ENCODE measurements around the gene PPP1R15B.

Gene PPP1R15B

DNA sequence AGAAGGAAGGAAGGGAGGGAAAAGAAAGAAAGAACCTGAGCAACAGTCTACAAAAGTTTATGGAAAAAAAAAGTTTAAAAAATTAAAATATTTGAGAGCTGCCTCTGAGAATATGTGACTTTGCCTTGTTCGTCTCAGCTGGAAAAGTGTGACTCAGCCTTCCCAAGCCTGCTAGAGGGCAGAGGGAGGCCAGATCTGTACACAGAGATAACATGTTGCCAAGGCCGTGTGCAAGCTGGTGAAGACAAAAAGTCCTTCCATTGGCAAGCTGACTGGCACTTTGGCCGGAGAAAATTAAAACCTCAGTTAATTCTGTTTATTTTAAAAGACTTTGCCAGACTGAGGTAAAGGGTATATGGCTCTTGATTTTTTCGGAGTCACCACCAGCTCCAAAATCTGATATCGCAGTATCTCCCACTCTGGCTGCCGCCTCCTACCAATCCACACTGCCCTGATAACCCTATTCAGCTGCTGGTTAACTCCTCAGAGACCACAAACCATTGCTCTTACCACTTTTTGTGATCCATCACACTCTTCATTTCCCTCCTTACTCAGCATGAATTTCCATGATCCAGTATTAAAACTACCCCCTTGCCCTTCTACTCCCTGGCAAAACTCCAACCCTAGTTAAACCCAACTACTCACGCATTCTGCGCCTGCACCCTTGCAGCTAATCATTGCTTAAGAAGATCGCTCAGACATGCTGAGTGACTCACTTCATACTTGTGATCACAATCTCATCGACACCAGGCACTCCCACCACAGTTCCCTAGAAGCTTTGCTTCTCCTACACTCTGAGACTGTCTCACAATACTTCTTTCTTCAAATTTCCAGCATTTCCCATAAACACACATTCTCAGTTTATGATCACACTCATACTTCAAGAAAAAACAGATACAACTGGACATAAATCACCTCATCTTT, 5.7 kb upstream of the PPP1R15B start:
- Histone ChIP-seq H3K9me3 (ENCODE audit: control insufficient read depth, insufficient read depth, low read length) (no peaks in the 10 kb centered on the region), H3K36me3 (ENCODE audit: control insufficient read depth, insufficient read depth, low read length) (no peaks in the 10 kb centered on the region), H3K4me3 (ENCODE audit: low read depth, low read length) (no peak overlapping the region), H3K9ac (ENCODE audit: low read depth, low read length) (no peak overlapping the region), H3K27me3 (ENCODE audit: control insufficient read depth, insufficient read depth, low read length) (no peaks in the 10 kb centered on the region), H3K27ac (ENCODE audit: low read depth, low read length) (peak overlapping the region; percentile 37), H3K4me1 (ENCODE audit: control insufficient read depth, insufficient read depth, low read length) (peaks cover 17% of the 10 kb centered on the region)

GRCh38 chr1:204416589-204417073, 5.0 kb upstream of the PPP1R15B start:
- Histone ChIP-seq H3K36me3 (ENCODE audit: control insufficient read depth, insufficient read depth, low read length) (no peaks in the 10 kb centered on the region), H3K9me3 (ENCODE audit: control insufficient read depth, insufficient read depth, low read length) (no peaks in the 10 kb centered on the region), H3K27ac (ENCODE audit: low read depth, low read length) (no peak overlapping the region), H3K4me3 (ENCODE audit: low read depth, low read length) (no peak overlapping the region), H3K4me1 (ENCODE audit: control insufficient read depth, insufficient read depth, low read length) (peaks cover 20% of the 10 kb centered on the region), H3K9ac (ENCODE audit: low read depth, low read length) (no peak overlapping the region), H3K27me3 (ENCODE audit: control insufficient read depth, insufficient read depth, low read length) (no peaks in the 10 kb centered on the region)

DNA sequence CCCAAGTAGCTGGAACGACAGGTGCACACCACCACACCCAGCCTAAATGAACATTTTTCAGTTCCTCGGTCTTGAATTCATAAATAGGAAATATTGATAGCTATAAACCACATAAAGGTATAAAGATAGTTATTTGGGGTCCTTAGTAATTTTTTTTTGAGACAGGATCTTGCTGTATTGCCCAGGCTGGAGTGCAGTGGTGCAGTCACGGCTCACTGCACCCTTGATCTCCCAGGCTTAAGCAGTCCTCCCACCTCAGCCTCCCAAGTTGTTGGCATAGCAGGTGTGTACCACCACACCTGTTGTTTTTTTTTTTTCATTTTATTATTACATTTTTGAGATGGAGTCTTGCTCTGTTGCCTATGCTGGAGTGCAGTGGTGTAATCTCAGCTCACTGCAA, 3.7 kb upstream of the PPP1R15B start:
- Histone ChIP-seq H3K4me3 (ENCODE audit: low read depth, low read length) (no peak overlapping the region), H3K27me3 (ENCODE audit: control insufficient read depth, insufficient read depth, low read length) (no peaks in the 10 kb centered on the region), H3K27ac (ENCODE audit: low read depth, low read length) (no peak overlapping the region), H3K9me3 (ENCODE audit: control insufficient read depth, insufficient read depth, low read length) (no peaks in the 10 kb centered on the region), H3K9ac (ENCODE audit: low read depth, low read length) (no peak overlapping the region), H3K36me3 (ENCODE audit: control insufficient read depth, insufficient read depth, low read length) (no peaks in the 10 kb centered on the region), H3K4me1 (ENCODE audit: control insufficient read depth, insufficient read depth, low read length) (peaks cover 16% of the 10 kb centered on the region)

GRCh38 chr1:204414016-204414415, 2.4 kb upstream of the PPP1R15B start:
- no peaks in the 10 kb centered on the region for H3K9me3 ChIP-seq (ENCODE audit: control insufficient read depth, insufficient read depth, low read length)
- H3K27me3 ChIP-seq (ENCODE audit: control insufficient read depth, insufficient read depth, low read length) = no peaks in the 10 kb centered on the region
- peaks cover 11% of the 10 kb centered on the region; the same call in 1 of the 2 replicates for H3K4me1 ChIP-seq (ENCODE audit: control insufficient read depth, insufficient read depth, low read length)
- no peak overlapping the region for H3K4me3 ChIP-seq (ENCODE audit: low read depth, low read length)
- H3K9ac ChIP-seq (ENCODE audit: low read depth, low read length) = no peak overlapping the region
- H3K27ac ChIP-seq (ENCODE audit: low read depth, low read length) = no peak overlapping the region
- H3K36me3 ChIP-seq (ENCODE audit: control insufficient read depth, insufficient read depth, low read length) = no peaks in the 10 kb centered on the region

GRCh38 chr1:204413170-204413535, 1.5 kb upstream of the PPP1R15B start:
- Histone ChIP-seq H3K9me3 (ENCODE audit: control insufficient read depth, insufficient read depth, low read length) (no peaks in the 10 kb centered on the region), H3K4me3 (ENCODE audit: low read depth, low read length) (no peak overlapping the region), H3K9ac (ENCODE audit: low read depth, low read length) (no peak overlapping the region), H3K36me3 (ENCODE audit: control insufficient read depth, insufficient read depth, low read length) (no peaks in the 10 kb centered on the region), H3K27me3 (ENCODE audit: control insufficient read depth, insufficient read depth, low read length) (no peaks in the 10 kb centered on the region), H3K4me1 (ENCODE audit: control insufficient read depth, insufficient read depth, low read length) (peaks cover 11% of the 10 kb centered on the region; the same call in 1 of the 2 replicates), H3K27ac (ENCODE audit: low read depth, low read length) (no peak overlapping the region)

- Histone ChIP-seq H3K4me1 (ENCODE audit: control insufficient read depth, insufficient read depth, low read length) (peaks cover 4% of the 10 kb centered on the region; the same call in 1 of the 2 replicates), H3K27me3 (ENCODE audit: control insufficient read depth, insufficient read depth, low read length) (no peaks in the 10 kb centered on the region), H3K9me3 (ENCODE audit: control insufficient read depth, insufficient read depth, low read length) (no peaks in the 10 kb centered on the region), H3K36me3 (ENCODE audit: control insufficient read depth, insufficient read depth, low read length) (peaks cover 15% of the 10 kb centered on the region), H3K9ac (ENCODE audit: low read depth, low read length) (peak overlapping the region; percentile 93), H3K27ac (ENCODE audit: low read depth, low read length) (peak overlapping the region; percentile 98), H3K4me3 (ENCODE audit: low read depth, low read length) (peak overlapping the region; percentile 95)
Observed at GRCh38 chr1:204410688-204411450, 748 bp downstream of the PPP1R15B start.

DNA sequence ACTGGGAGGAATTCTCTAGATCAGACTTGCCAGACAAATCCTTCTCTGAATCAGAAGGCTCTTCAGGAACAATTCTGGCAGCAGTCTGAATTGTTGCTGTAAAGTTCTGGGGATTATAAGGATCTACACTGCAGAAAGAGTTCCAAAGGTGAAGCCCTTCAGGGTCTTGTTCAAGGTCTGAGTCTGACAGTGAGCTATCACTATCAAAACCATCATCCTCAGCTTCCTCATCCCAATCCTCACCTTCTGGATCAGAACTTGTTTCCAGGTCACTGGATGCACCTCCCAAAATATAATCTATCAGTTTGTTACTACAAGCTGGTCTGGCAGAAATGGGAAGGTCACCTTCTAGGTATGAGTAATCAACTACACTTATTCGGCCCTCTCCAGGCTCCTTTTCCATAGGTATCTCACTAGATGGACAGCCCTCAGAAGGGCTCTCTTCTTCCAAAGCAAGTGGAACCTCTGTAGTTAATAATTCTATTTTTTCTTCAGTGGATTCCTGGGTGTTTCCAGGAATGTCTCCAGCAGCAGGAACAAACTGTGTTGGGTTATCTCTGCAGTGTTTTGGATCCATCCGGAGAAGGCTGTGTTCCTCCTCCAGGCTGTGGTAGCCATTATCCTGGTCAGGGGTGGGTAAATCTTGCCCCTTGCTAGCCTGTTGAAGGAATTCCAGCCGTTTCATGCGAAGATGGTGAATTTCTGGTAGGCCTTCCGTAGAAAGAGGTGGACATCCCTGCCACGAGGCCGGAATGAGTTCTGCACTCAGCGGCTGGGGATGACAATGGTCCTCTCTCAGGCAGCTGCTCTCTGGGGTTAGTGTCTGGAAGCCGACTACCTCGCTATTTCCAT, 1.6 kb downstream of the PPP1R15B start:
- Histone ChIP-seq H3K36me3 (ENCODE audit: control insufficient read depth, insufficient read depth, low read length) (peaks cover 23% of the 10 kb centered on the region), H3K27ac (ENCODE audit: low read depth, low read length) (peak overlapping the region; percentile 98), H3K9me3 (ENCODE audit: control insufficient read depth, insufficient read depth, low read length) (no peaks in the 10 kb centered on the region), H3K4me1 (ENCODE audit: control insufficient read depth, insufficient read depth, low read length) (peaks cover 4% of the 10 kb centered on the region; the same call in 1 of the 2 replicates), H3K4me3 (ENCODE audit: low read depth, low read length) (peak overlapping the region; percentile 95), H3K9ac (ENCODE audit: low read depth, low read length) (peak overlapping the region; percentile 93), H3K27me3 (ENCODE audit: control insufficient read depth, insufficient read depth, low read length) (no peaks in the 10 kb centered on the region)

- Histone ChIP-seq H3K4me3 (ENCODE audit: low read depth, low read length) (peak overlapping the region; percentile 95), H3K9ac (ENCODE audit: low read depth, low read length) (peak overlapping the region; percentile 93), H3K27ac (ENCODE audit: low read depth, low read length) (no peak overlapping the region), H3K9me3 (ENCODE audit: control insufficient read depth, insufficient read depth, low read length) (no peaks in the 10 kb centered on the region), H3K36me3 (ENCODE audit: control insufficient read depth, insufficient read depth, low read length) (peaks cover 32% of the 10 kb centered on the region), H3K27me3 (ENCODE audit: control insufficient read depth, insufficient read depth, low read length) (no peaks in the 10 kb centered on the region), H3K4me1 (ENCODE audit: control insufficient read depth, insufficient read depth, low read length) (peaks cover 4% of the 10 kb centered on the region; the same call in 1 of the 2 replicates)
Observed at GRCh38 chr1:204409123-204409522, 2.5 kb downstream of the PPP1R15B start.

GRCh38 chr1:204408602-204409001, 3.0 kb downstream of the PPP1R15B start:
- H3K27me3 ChIP-seq (ENCODE audit: control insufficient read depth, insufficient read depth, low read length) = no peaks in the 10 kb centered on the region
- H3K4me1 ChIP-seq (ENCODE audit: control insufficient read depth, insufficient read depth, low read length) = peaks cover 4% of the 10 kb centered on the region; the same call in 1 of the 2 replicates
- peak overlapping the region; percentile 95 for H3K4me3 ChIP-seq (ENCODE audit: low read depth, low read length)
- H3K36me3 ChIP-seq (ENCODE audit: control insufficient read depth, insufficient read depth, low read length) = peaks cover 38% of the 10 kb centered on the region
- H3K9ac ChIP-seq (ENCODE audit: low read depth, low read length) = peak overlapping the region; percentile 50; the same call in 1 of the 2 replicates
- no peak overlapping the region for H3K27ac ChIP-seq (ENCODE audit: low read depth, low read length)
- no peaks in the 10 kb centered on the region for H3K9me3 ChIP-seq (ENCODE audit: control insufficient read depth, insufficient read depth, low read length)

- Histone ChIP-seq H3K4me1 (ENCODE audit: control insufficient read depth, insufficient read depth, low read length) (peaks cover 4% of the 10 kb centered on the region; the same call in 1 of the 2 replicates), H3K27ac (ENCODE audit: low read depth, low read length) (no peak overlapping the region), H3K9me3 (ENCODE audit: control insufficient read depth, insufficient read depth, low read length) (no peaks in the 10 kb centered on the region), H3K27me3 (ENCODE audit: control insufficient read depth, insufficient read depth, low read length) (no peaks in the 10 kb centered on the region), H3K4me3 (ENCODE audit: low read depth, low read length) (peak overlapping the region; percentile 95), H3K36me3 (ENCODE audit: control insufficient read depth, insufficient read depth, low read length) (peaks cover 43% of the 10 kb centered on the region), H3K9ac (ENCODE audit: low read depth, low read length) (0 out of 2 replicates have a peak overlapping the region, but pooled peaks have one; percentile 16)
Observed at GRCh38 chr1:204408074-204408507, 3.5 kb downstream of the PPP1R15B start.
